ENCODE measurements around the gene CLEC2D. TPM values are rescaled to one million over a fixed set of nuclear protein-coding genes. Genes with fewer than 3 reads are reported as not detected.

Gene CLEC2D
- total RNA-seq, 1 experiment from 2014 or later = 1.9 TPM

- no peak for TF ChIP-seq EZH2 (IDR thresholded peaks at IDR 0.05)
- no peak for TF ChIP-seq ZFX (IDR thresholded peaks at IDR 0.05)
These were observed 20.0 kb upstream of the CLEC2D start (continued) for GRCh38 chr12:9649532-9649940.

- Histone ChIP-seq H3K79me2 (ENCODE audit: insufficient read depth, low read length) (no peaks in the 10 kb centered on the region), H3K4me3 (replicated peaks in 1 of 2; ENCODE audit: low read depth in 1 of 2, low read length in 2 of 2) (no peak overlapping the region), H4K20me1 (ENCODE audit: insufficient read depth) (no peaks in the 10 kb centered on the region), H3K36me3 (ENCODE audit: control insufficient read depth in 1 of 2, insufficient read depth in 2 of 2, low read length in 2 of 2) (no peaks in the 10 kb centered on the region), H3K9me2 (ENCODE audit: insufficient read depth) (no peaks in the 10 kb centered on the region), H3K4me1 (ENCODE audit: control insufficient read depth in 1 of 2, insufficient read depth in 2 of 2, low read length in 2 of 2) (peaks cover 0 to 12% of the 10 kb centered on the region in 2 experiments; a peak in 1 of 4 replicates), H3K9me3 (ENCODE audit: control insufficient read depth in 1 of 2, insufficient read depth in 1 of 2, low read depth in 1 of 2, low read length in 2 of 2) (no peaks in the 10 kb centered on the region), H3K9ac (ENCODE audit: low read length) (no peak overlapping the region), H3K27ac (ENCODE audit: low read depth, low read length) (no peak overlapping the region), H2AFZ (ENCODE audit: low read depth, low read length, poor library complexity, severe bottlenecking) (no peak overlapping the region), H3K4me2 (ENCODE audit: low read length) (no peak overlapping the region), H3K27me3 (ENCODE audit: insufficient read depth, low read length) (no peaks in the 10 kb centered on the region)
- TF ChIP-seq EZH2phosphoT487 (IDR thresholded peaks at IDR 0.05; ENCODE audit: borderline replicate concordance) = no peak
- TF ChIP-seq, protein P1, sequence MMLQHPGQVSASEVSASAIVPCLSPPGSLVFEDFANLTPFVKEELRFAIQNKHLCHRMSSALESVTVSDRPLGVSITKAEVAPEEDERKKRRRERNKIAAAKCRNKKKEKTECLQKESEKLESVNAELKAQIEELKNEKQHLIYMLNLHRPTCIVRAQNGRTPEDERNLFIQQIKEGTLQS (IDR thresholded peaks at IDR 0.05) = no peak
- TF ChIP-seq ZFX (IDR thresholded peaks at IDR 0.05) = no peak
- no peak for TF ChIP-seq YY1 (IDR thresholded peaks at IDR 0.05; ENCODE audit: extremely low read depth, insufficient replicate concordance, low read depth, low read length)
- TF ChIP-seq, protein P2, sequence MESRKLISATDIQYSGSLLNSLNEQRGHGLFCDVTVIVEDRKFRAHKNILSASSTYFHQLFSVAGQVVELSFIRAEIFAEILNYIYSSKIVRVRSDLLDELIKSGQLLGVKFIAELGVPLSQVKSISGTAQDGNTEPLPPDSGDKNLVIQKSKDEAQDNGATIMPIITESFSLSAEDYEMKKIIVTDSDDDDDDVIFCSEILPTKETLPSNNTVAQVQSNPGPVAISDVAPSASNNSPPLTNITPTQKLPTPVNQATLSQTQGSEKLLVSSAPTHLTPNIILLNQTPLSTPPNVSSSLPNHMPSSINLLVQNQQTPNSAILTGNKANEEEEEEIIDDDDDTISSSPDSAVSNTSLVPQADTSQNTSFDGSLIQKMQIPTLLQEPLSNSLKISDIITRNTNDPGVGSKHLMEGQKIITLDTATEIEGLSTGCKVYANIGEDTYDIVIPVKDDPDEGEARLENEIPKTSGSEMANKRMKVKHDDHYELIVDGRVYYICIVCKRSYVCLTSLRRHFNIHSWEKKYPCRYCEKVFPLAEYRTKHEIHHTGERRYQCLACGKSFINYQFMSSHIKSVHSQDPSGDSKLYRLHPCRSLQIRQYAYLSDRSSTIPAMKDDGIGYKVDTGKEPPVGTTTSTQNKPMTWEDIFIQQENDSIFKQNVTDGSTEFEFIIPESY (IDR thresholded peaks at IDR 0.05; ENCODE audit: extremely low read depth, insufficient replicate concordance, low read length) = no peak
- TF ChIP-seq, protein P3, sequence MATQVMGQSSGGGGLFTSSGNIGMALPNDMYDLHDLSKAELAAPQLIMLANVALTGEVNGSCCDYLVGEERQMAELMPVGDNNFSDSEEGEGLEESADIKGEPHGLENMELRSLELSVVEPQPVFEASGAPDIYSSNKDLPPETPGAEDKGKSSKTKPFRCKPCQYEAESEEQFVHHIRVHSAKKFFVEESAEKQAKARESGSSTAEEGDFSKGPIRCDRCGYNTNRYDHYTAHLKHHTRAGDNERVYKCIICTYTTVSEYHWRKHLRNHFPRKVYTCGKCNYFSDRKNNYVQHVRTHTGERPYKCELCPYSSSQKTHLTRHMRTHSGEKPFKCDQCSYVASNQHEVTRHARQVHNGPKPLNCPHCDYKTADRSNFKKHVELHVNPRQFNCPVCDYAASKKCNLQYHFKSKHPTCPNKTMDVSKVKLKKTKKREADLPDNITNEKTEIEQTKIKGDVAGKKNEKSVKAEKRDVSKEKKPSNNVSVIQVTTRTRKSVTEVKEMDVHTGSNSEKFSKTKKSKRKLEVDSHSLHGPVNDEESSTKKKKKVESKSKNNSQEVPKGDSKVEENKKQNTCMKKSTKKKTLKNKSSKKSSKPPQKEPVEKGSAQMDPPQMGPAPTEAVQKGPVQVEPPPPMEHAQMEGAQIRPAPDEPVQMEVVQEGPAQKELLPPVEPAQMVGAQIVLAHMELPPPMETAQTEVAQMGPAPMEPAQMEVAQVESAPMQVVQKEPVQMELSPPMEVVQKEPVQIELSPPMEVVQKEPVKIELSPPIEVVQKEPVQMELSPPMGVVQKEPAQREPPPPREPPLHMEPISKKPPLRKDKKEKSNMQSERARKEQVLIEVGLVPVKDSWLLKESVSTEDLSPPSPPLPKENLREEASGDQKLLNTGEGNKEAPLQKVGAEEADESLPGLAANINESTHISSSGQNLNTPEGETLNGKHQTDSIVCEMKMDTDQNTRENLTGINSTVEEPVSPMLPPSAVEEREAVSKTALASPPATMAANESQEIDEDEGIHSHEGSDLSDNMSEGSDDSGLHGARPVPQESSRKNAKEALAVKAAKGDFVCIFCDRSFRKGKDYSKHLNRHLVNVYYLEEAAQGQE (IDR thresholded peaks at IDR 0.05; ENCODE audit: low read depth) = no peak
- TF ChIP-seq POLR2A (IDR thresholded peaks at IDR 0.05; ENCODE audit: borderline replicate concordance, extremely low read depth, insufficient read depth, insufficient read length) = no peak
- no peak for TF ChIP-seq CBX3 (IDR thresholded peaks at IDR 0.05; ENCODE audit: low read depth)
- TF ChIP-seq TCF7L2 (IDR thresholded peaks at IDR 0.05; ENCODE audit: borderline replicate concordance, extremely low read depth, insufficient read depth, insufficient read length) = no peak
- no peak for TF ChIP-seq POLR2AphosphoS5 (IDR thresholded peaks at IDR 0.05; ENCODE audit: low read depth, low read length)
- TF ChIP-seq CTCF (IDR thresholded peaks at IDR 0.05 in 2 of 3, conservative IDR thresholded peaks at IDR 0.05 in 1 of 3; ENCODE audit: borderline replicate concordance in 1 of 3, insufficient read depth in 1 of 3, low read depth in 2 of 3, low read length in 2 of 3) = no peak
- TF ChIP-seq ELF1 (IDR thresholded peaks at IDR 0.05; ENCODE audit: borderline replicate concordance, low read depth) = no peak
- no peak for TF ChIP-seq ZNF274 (IDR thresholded peaks at IDR 0.05; ENCODE audit: low read depth, low read length)
- POLR2A ChIA-PET = no interaction called here
- RAD21 ChIA-PET (ENCODE audit: low non-redundant PET in 1 of 2, low total read pairs in 2 of 2, uncharacterized antibody in 2 of 2, unreplicated experiment in 2 of 2) = no interaction called here
- DNase-seq (ENCODE audit: low read depth, low spot score) (no peak), ATAC-seq (no peak)
- CTCF ChIA-PET = no interaction called here
- no TSS peak for BruUV-seq (replicated peaks)
- intact Hi-C loops (cut with micrococcal nuclease) = no loop called here
These were observed 19.3 kb upstream of the CLEC2D start for GRCh38 chr12:9650151-9650576.
